HCT116 (cell line): ENCODE measurements around the gene SLC25A18. TPM values are rescaled to one million over a fixed set of nuclear protein-coding genes. Genes with fewer than 3 reads are reported as not detected.

Experiments used
- ATAC-seq: fragments of 200-7000 bp; cut with Tn5 transposase; 2 replicates; pipeline ENCODE4 v1.9.1; 2020; ENCODE audit warnings: mild to moderate bottlenecking, moderate library complexity
- BruUV-seq: library from RNA; stranded (reverse); fragments of 400-500 nt; replicated peaks from 2 replicates; lab custom pipeline; 2021; lab: Mats Ljungman, UMichigan
- CTCF ChIA-PET: fragments of 300-600 bp; sonication (Branson Sonifier 250); formaldehyde crosslinking; loops from one replicate; lab custom pipeline; 2021; ENCODE audit warnings: antibody characterized with exemption; lab: Charles Lee
- POLR2A ChIA-PET: fragments of 300-600, 350-600 bp; sonication (Branson Sonifier 250); formaldehyde crosslinking; loops from one replicate; lab custom pipeline; 2021; ENCODE audit warnings: antibody characterized with exemption; lab: Charles Lee
- RAD21 ChIA-PET, 2 experiments: fragments of 300-600 bp; sonication (Branson Sonifier 250); formaldehyde crosslinking; loops; one replicate each; lab custom pipeline; 2023; ENCODE audit warnings: low total read pairs in 2 of 2; ENCODE audit not compliant: uncharacterized antibody in 2 of 2, unreplicated experiment in 2 of 2, low non-redundant PET in 1 of 2; lab: Charles Lee
- DNase-seq: peaks from one replicate; pipeline ENCODE4 v3.0.0-alpha.2; 2010; ENCODE audit warnings: low read depth, low spot score
- H2AFZ ChIP-seq: fragments of 200-600 bp; shearing (Covaris generic), sonication (generic); 2 replicates; pipeline ENCODE4 v1.6.1; 2017; ENCODE audit warnings: low read depth, mixed run types, mixed read lengths, antibody characterized with exemption, low read length; ENCODE audit not compliant: poor library complexity, severe bottlenecking
- H3K27ac ChIP-seq: 2 replicates; pipeline ENCODE4 v1.5.1; 2012; ENCODE audit warnings: low read depth, low read length
- H3K27me3 ChIP-seq: fragments of 200-600 bp; sonication (generic); 2 replicates; pipeline ENCODE4 v1.6.1; 2016; ENCODE audit warnings: mixed run types, low read length, mixed read lengths; ENCODE audit not compliant: insufficient read depth
- H3K36me3 ChIP-seq, 2 experiments: fragments of 200-500 bp in 1 of 2; fragments of 200-600 bp in 1 of 2; sonication (Bioruptor generic) in 1 of 2; sonication (generic) in 1 of 2; 2 replicates each; pipeline versions ENCODE4 v1.5.1 to v1.6.1; 2014 to 2016; ENCODE audit warnings: low read length in 2 of 2, inconsistent platforms in 1 of 2, mixed read lengths in 1 of 2, mixed run types in 1 of 2; ENCODE audit not compliant: insufficient read depth in 2 of 2, control insufficient read depth in 1 of 2
- H3K4me1 ChIP-seq, 2 experiments: fragments of 200-600 bp in 1 of 2; sonication (generic) in 1 of 2; 2 replicates each; pipeline versions ENCODE4 v1.5.1 to v1.6.1; 2012 to 2017; ENCODE audit warnings: low read length in 2 of 2, inconsistent platforms in 1 of 2, mild to moderate bottlenecking in 1 of 2, mixed read lengths in 1 of 2, mixed run types in 1 of 2, moderate library complexity in 1 of 2; ENCODE audit not compliant: insufficient read depth in 2 of 2, control insufficient read depth in 1 of 2
- H3K4me2 ChIP-seq: fragments of 200-600 bp; sonication (generic); 2 replicates; pipeline ENCODE4 v1.6.1; 2017; ENCODE audit warnings: mixed run types, low read length, mixed read lengths
- H3K4me3 ChIP-seq, 2 experiments: fragments of 200-600 bp in 1 of 2; sonication (generic) in 1 of 2; replicated peaks in 1 of 2; 2 replicates each; pipeline ENCODE4 v1.5.1; 2011 to 2016; ENCODE audit warnings: low read length in 2 of 2, control low read depth in 1 of 2, low read depth in 1 of 2, mild to moderate bottlenecking in 1 of 2, mixed read lengths in 1 of 2, mixed run types in 1 of 2
- H3K79me2 ChIP-seq: fragments of 200-600 bp; sonication (generic); 2 replicates; pipeline ENCODE4 v1.6.1; 2017; ENCODE audit warnings: mild to moderate bottlenecking, mixed run types, low read length, moderate library complexity, mixed read lengths; ENCODE audit not compliant: insufficient read depth
- H3K9ac ChIP-seq: fragments of 200-600 bp; sonication (generic); 2 replicates; pipeline ENCODE4 v1.6.1; 2016; ENCODE audit warnings: low read length, mixed read lengths
- H3K9me2 ChIP-seq: fragments of 200-600 bp; sonication (generic), shearing (Covaris generic); 2 replicates; pipeline ENCODE4 v1.6.1; 2017; ENCODE audit warnings: mixed run types, mild to moderate bottlenecking, moderate library complexity; ENCODE audit not compliant: insufficient read depth
- H3K9me3 ChIP-seq, 2 experiments: fragments of 200-500 bp in 1 of 2; fragments of 200-600 bp in 1 of 2; sonication (Bioruptor generic) in 1 of 2; sonication (generic) in 1 of 2; 2 replicates each; pipeline ENCODE4 v1.6.1; 2014 to 2017; ENCODE audit warnings: low read length in 2 of 2, mixed read lengths in 2 of 2, inconsistent platforms in 1 of 2, low read depth in 1 of 2, mild to moderate bottlenecking in 1 of 2, mixed run types in 1 of 2, moderate library complexity in 1 of 2; ENCODE audit not compliant: control insufficient read depth in 1 of 2, insufficient read depth in 1 of 2
- H4K20me1 ChIP-seq: fragments of 200-600 bp; sonication (generic), shearing (Covaris generic); 2 replicates; pipeline ENCODE4 v1.6.1; 2017; ENCODE audit warnings: mixed run types, mild to moderate bottlenecking, moderate library complexity; ENCODE audit not compliant: insufficient read depth
- CBX3 ChIP-seq: IDR thresholded peaks from 2 replicates; pipeline ENCODE4 v1.6.1; 2012; ENCODE audit warnings: low read depth
- CEBPB ChIP-seq: IDR thresholded peaks from 2 replicates; pipeline ENCODE4 v1.6.1; 2012; ENCODE audit warnings: low read depth
- ELF1 ChIP-seq: IDR thresholded peaks from 2 replicates; pipeline ENCODE4 v1.6.1; 2012; ENCODE audit warnings: low read depth, borderline replicate concordance
- JUND ChIP-seq: IDR thresholded peaks from 2 replicates; pipeline ENCODE4 v1.6.1; 2012
- POLR2A ChIP-seq: IDR thresholded peaks from 2 replicates; pipeline ENCODE4 v1.7.0; 2011; ENCODE audit warnings: borderline replicate concordance; ENCODE audit not compliant: insufficient read depth, insufficient read length; ENCODE audit errors: extremely low read depth
- POLR2AphosphoS5 ChIP-seq: IDR thresholded peaks from 2 replicates; pipeline ENCODE4 v1.6.1; 2011; ENCODE audit warnings: mild to moderate bottlenecking, low read depth, low read length, moderate library complexity
- SRF ChIP-seq: IDR thresholded peaks from 2 replicates; pipeline ENCODE4 v1.6.1; 2012; ENCODE audit warnings: low read depth
- TCF7L2 ChIP-seq: IDR thresholded peaks from 2 replicates; pipeline ENCODE4 v1.7.0; 2011; ENCODE audit warnings: borderline replicate concordance, inconsistent platforms; ENCODE audit not compliant: insufficient read depth, insufficient read length; ENCODE audit errors: extremely low read depth
- ZFX ChIP-seq: fragments of 450-650 bp; IDR thresholded peaks from 2 replicates; pipeline ENCODE4 v1.6.1; 2017
- intact Hi-C: fragments of 100-400 bp; cut with micrococcal nuclease; formaldehyde crosslinking; loops from 2 replicates; pipeline ENCODE4 v1.10.0; 2022
- total RNA-seq: library from RNA; stranded (reverse); gene quantifications from one replicate; pipeline ENCODE4 v1.2.1, GENCODE V29; 2021; ENCODE audit not compliant: unreplicated experiment
- TF ChIP-seq, protein P1 (sequence below): IDR thresholded peaks from 2 replicates; pipeline ENCODE4 v1.6.1; 2012
- TF ChIP-seq, protein P2 (sequence below): IDR thresholded peaks from 2 replicates; pipeline ENCODE4 v1.6.1; 2012; ENCODE audit warnings: low read depth

The SLC25A18 gene
- total RNA-seq, 1 experiment from 2014 or later = not detected

DNA sequence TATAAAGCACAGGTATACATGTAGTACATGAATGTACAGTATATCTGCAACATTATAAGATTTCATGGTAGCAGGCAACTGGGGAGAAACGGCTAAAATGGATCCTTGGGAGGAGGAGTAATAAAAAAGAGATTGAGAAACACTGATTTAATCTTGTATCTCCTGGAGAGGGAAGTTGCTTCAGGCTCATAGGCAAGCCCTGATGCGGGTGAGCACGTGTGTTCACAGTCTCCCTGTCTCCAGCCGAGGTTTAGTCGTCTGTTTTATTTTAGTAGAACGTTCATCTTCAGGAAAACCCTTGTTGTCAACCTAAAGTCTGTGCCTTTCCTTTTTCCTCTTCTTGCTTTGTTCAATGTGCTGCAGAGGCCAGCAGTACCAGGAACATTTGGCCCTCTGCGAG, 21.8 kb upstream of the SLC25A18 start:
- Histone ChIP-seq H3K79me2 (no peaks in the 10 kb centered on the region), H3K9me2 (no peaks in the 10 kb centered on the region), H3K36me3 (no peaks in the 10 kb centered on the region; a peak in 1 of 4 replicates), H2AFZ (no peak overlapping the region), H4K20me1 (no peaks in the 10 kb centered on the region), H3K4me1 (no peaks in the 10 kb centered on the region), H3K4me2 (no peak overlapping the region)
- no peak for DNase-seq
- RAD21 ChIA-PET = no interaction called here
- POLR2A ChIA-PET = no interaction called here
- BruUV-seq = no TSS peak
- TF ChIP-seq, protein P1, sequence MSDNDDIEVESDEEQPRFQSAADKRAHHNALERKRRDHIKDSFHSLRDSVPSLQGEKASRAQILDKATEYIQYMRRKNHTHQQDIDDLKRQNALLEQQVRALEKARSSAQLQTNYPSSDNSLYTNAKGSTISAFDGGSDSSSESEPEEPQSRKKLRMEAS = no peak
- TF ChIP-seq TCF7L2 (no peak), POLR2AphosphoS5 (no peak), CEBPB (no peak), JUND (no peak), SRF (no peak), ELF1 (no peak), ZFX (no peak), CBX3 (no peak), POLR2A (no peak)
- TF ChIP-seq, protein P2, sequence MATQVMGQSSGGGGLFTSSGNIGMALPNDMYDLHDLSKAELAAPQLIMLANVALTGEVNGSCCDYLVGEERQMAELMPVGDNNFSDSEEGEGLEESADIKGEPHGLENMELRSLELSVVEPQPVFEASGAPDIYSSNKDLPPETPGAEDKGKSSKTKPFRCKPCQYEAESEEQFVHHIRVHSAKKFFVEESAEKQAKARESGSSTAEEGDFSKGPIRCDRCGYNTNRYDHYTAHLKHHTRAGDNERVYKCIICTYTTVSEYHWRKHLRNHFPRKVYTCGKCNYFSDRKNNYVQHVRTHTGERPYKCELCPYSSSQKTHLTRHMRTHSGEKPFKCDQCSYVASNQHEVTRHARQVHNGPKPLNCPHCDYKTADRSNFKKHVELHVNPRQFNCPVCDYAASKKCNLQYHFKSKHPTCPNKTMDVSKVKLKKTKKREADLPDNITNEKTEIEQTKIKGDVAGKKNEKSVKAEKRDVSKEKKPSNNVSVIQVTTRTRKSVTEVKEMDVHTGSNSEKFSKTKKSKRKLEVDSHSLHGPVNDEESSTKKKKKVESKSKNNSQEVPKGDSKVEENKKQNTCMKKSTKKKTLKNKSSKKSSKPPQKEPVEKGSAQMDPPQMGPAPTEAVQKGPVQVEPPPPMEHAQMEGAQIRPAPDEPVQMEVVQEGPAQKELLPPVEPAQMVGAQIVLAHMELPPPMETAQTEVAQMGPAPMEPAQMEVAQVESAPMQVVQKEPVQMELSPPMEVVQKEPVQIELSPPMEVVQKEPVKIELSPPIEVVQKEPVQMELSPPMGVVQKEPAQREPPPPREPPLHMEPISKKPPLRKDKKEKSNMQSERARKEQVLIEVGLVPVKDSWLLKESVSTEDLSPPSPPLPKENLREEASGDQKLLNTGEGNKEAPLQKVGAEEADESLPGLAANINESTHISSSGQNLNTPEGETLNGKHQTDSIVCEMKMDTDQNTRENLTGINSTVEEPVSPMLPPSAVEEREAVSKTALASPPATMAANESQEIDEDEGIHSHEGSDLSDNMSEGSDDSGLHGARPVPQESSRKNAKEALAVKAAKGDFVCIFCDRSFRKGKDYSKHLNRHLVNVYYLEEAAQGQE = no peak
- TF ChIP-seq, all 23 proteins: peak for 0
- no peak overlapping the region for H3K9ac ChIP-seq
- H3K27ac ChIP-seq = no peak overlapping the region
- H3K4me3 ChIP-seq = no peak overlapping the region
- H3K9me3 ChIP-seq = no peaks in the 10 kb centered on the region
- no peak for ATAC-seq
- H3K27me3 ChIP-seq = no peaks in the 10 kb centered on the region
- intact Hi-C loops = no loop called here
- CTCF ChIA-PET = no interaction called here
